GM12891 (cell line): ENCODE data around the gene LGALS9.

Experiments
- DNase-seq: peaks from one replicate; pipeline ENCODE4 v3.0.0; 2011; ENCODE audit warnings: low spot score; ENCODE audit not compliant: insufficient read length
- FAIRE-seq: peaks from 2 replicates; lab custom pipeline; 2011; peaks lifted over from hg19 to GRCh38; lab: Jason Lieb, UNC
- PAX5 ChIP-seq: IDR thresholded peaks from 2 replicates; pipeline ENCODE4 v1.6.1; 2011; ENCODE audit warnings: low read length, moderate library complexity, mild to moderate bottlenecking; ENCODE audit not compliant: insufficient read depth, severe bottlenecking
- POLR2A ChIP-seq: IDR thresholded peaks from 2 replicates; pipeline ENCODE4 v1.6.1; 2011; ENCODE audit warnings: low read depth, low read length, control low read depth
- POLR2AphosphoS5 ChIP-seq: IDR thresholded peaks from 2 replicates; pipeline ENCODE4 v1.6.1; 2011; ENCODE audit warnings: low read depth, low read length, control low read depth
- POU2F2 ChIP-seq: IDR thresholded peaks from 2 replicates; pipeline ENCODE4 v1.6.1; 2011; ENCODE audit warnings: low read depth, mild to moderate bottlenecking, control low read depth, low read length, moderate library complexity
- SPI1 ChIP-seq: IDR thresholded peaks from 2 replicates; pipeline ENCODE4 v1.6.1; 2011; ENCODE audit warnings: low read depth, low read length, control low read depth
- TAF1 ChIP-seq: IDR thresholded peaks from 2 replicates; pipeline ENCODE4 v1.6.1; 2011; ENCODE audit warnings: low read depth, low read length, control low read depth

The LGALS9 gene

GRCh38 chr17:27613433-27613832 is 17.6 kb upstream of the LGALS9 start:
- FAIRE-seq = no peak
- TF ChIP-seq SPI1 (no peak), PAX5 (no peak), TAF1 (no peak), POLR2A (no peak), POLR2AphosphoS5 (no peak), POU2F2 (no peak)
- DNase-seq = no peak

- FAIRE-seq (no peak), DNase-seq (no peak)
- TF ChIP-seq POLR2AphosphoS5 (no peak), SPI1 (no peak), TAF1 (no peak), PAX5 (no peak), POLR2A (no peak)
These were observed 15.9 kb upstream of the LGALS9 start for GRCh38 chr17:27615121-27615520.

GRCh38 chr17:27616414-27616813 is 14.6 kb upstream of the LGALS9 start:
- no peak for FAIRE-seq
- TF ChIP-seq POLR2A (no peak), SPI1 (no peak), POLR2AphosphoS5 (no peak), POU2F2 (no peak), TAF1 (no peak), PAX5 (no peak)
- DNase-seq = no peak

- DNase-seq = no peak
- FAIRE-seq = no peak
- TF ChIP-seq SPI1 (no peak), POLR2AphosphoS5 (no peak), POU2F2 (no peak), POLR2A (no peak), TAF1 (no peak), PAX5 (no peak)
These were observed 12.6 kb upstream of the LGALS9 start for GRCh38 chr17:27618417-27618816.

GRCh38 chr17:27620721-27621120 is 10.3 kb upstream of the LGALS9 start:
- FAIRE-seq = no peak
- no peak for TF ChIP-seq POU2F2
- TF ChIP-seq POLR2A = no peak
- no peak for TF ChIP-seq PAX5
- TF ChIP-seq SPI1 = no peak
- TF ChIP-seq TAF1 = no peak
- no peak for TF ChIP-seq POLR2AphosphoS5
- DNase-seq = no peak

- DNase-seq (no peak), FAIRE-seq (no peak)
- TF ChIP-seq POLR2AphosphoS5 (no peak), POLR2A (no peak)
These were observed 9.5 kb upstream of the LGALS9 start for GRCh38 chr17:27621536-27621935.

GRCh38 chr17:27621942-27622559 is 8.9 kb upstream of the LGALS9 start:
- DNase-seq = no peak
- FAIRE-seq = no peak
- TF ChIP-seq PAX5 (no peak), TAF1 (no peak), SPI1 (no peak), POU2F2 (no peak), POLR2AphosphoS5 (no peak), POLR2A (no peak)

- TF ChIP-seq SPI1 (no peak), POLR2AphosphoS5 (no peak), TAF1 (no peak), POU2F2 (no peak), PAX5 (no peak), POLR2A (no peak)
- DNase-seq = no peak
- FAIRE-seq = no peak
These were observed 8.0 kb upstream of the LGALS9 start for GRCh38 chr17:27622986-27623385.

GRCh38 chr17:27623614-27624013 is 7.4 kb upstream of the LGALS9 start:
- DNase-seq = no peak
- TF ChIP-seq TAF1 = no peak
- no peak for TF ChIP-seq SPI1
- no peak for TF ChIP-seq POU2F2
- no peak for TF ChIP-seq POLR2AphosphoS5
- TF ChIP-seq PAX5 = no peak
- TF ChIP-seq POLR2A = no peak
- no peak for FAIRE-seq

- no peak for DNase-seq
- TF ChIP-seq SPI1 = no peak
- no peak for TF ChIP-seq POLR2AphosphoS5
- no peak for TF ChIP-seq PAX5
- TF ChIP-seq POU2F2 = no peak
- FAIRE-seq = no peak
These were observed 6.4 kb upstream of the LGALS9 start for GRCh38 chr17:27624539-27624938.

- FAIRE-seq = no peak
- TF ChIP-seq PAX5 (no peak), SPI1 (no peak), POLR2A (no peak)
These were observed 5.1 kb upstream of the LGALS9 start for GRCh38 chr17:27625856-27626255.

More at GRCh38 chr17:27625856-27626255, 5.1 kb upstream of the LGALS9 start:
- no peak for DNase-seq
